K562 (cell line): ENCODE measurements around the gene USP7. TPM values are rescaled to one million over a fixed set of nuclear protein-coding genes. Genes with fewer than 3 reads are reported as not detected.

Source experiments
- ATAC-seq: fragments of 200-7000 bp; cut with Tn5 transposase; 3 replicates; pipeline ENCODE4 v1.9.1; 2020; ENCODE audit warnings: moderate library complexity
- BruUV-seq: library from RNA; stranded (reverse); fragments of 400-500 nt; replicated peaks from 2 replicates; lab custom pipeline; 2021; lab: Mats Ljungman, UMichigan
- CTCF ChIA-PET: fragments of 300-600 bp; formaldehyde crosslinking; extraction: SDS; loops from one replicate; lab custom pipeline; 2021; ENCODE audit warnings: low intra/inter-chr PET ratio; lab: Yijun Ruan, JAX
- POLR2A ChIA-PET: fragments of 300-600, 350-650 bp; sonication (Branson Sonifier 250); formaldehyde crosslinking; extraction: SDS; loops from one replicate; lab custom pipeline; 2021; ENCODE audit warnings: antibody characterized with exemption, inconsistent platforms; lab: Yijun Ruan, JAX
- DNase-seq, 4 experiments: peaks; one replicate each; pipeline versions ENCODE4 v3.0.0 to v3.0.0-alpha.2; 2011 to 2018; ENCODE audit warnings: low spot score in 3 of 4, mixed read lengths in 3 of 4; ENCODE audit errors: extremely low read depth in 1 of 4
- FAIRE-seq: peaks from 2 replicates; lab custom pipeline; 2011; peaks lifted over from hg19 to GRCh38; lab: Jason Lieb, UNC
- H2AFZ ChIP-seq: 2 replicates; pipeline ENCODE4 v1.6.0; 2011; ENCODE audit warnings: low read depth, low read length, control low read depth, inconsistent platforms
- H3K27ac ChIP-seq: fragments of 200-600 bp; 3 replicates; pipeline ENCODE4 v1.8.0; 2011; ENCODE audit warnings: low read depth, mild to moderate bottlenecking, control low read depth, inconsistent platforms, low read length, moderate library complexity, mixed read lengths; ENCODE audit errors: extremely low read depth
- H3K27me3 ChIP-seq, 2 experiments: fragments of 300-600 bp in 1 of 2; 2 replicates in 1 of 2; 3 replicates in 1 of 2; pipeline versions ENCODE4 v1.6.0 to v1.8.0; 2011; ENCODE audit warnings: inconsistent platforms in 2 of 2, low read length in 2 of 2, mild to moderate bottlenecking in 1 of 2, mixed read lengths in 1 of 2, moderate library complexity in 1 of 2; ENCODE audit not compliant: control insufficient read depth in 2 of 2, insufficient read depth in 2 of 2
- H3K36me3 ChIP-seq: fragments of 300-600 bp; 3 replicates; pipeline ENCODE4 v1.8.0; 2011; ENCODE audit warnings: mild to moderate bottlenecking, low read length, inconsistent platforms; ENCODE audit not compliant: control insufficient read depth, insufficient read depth
- H3K4me1 ChIP-seq, 2 experiments: fragments of 200-600 bp in 1 of 2; replicated peaks in 1 of 2; 2 replicates in 1 of 2; 3 replicates in 1 of 2; pipeline versions ENCODE4 v1.5.1 to v1.8.0; 2011; ENCODE audit warnings: inconsistent platforms in 2 of 2, low read length in 2 of 2, mild to moderate bottlenecking in 1 of 2, mixed read lengths in 1 of 2, moderate library complexity in 1 of 2; ENCODE audit not compliant: control insufficient read depth in 2 of 2, insufficient read depth in 2 of 2
- H3K4me2 ChIP-seq: 2 replicates; pipeline ENCODE4 v1.6.1; 2011; ENCODE audit warnings: low read length, control low read depth, inconsistent platforms, mixed read lengths; ENCODE audit not compliant: insufficient read depth
- H3K4me3 ChIP-seq: fragments of 200-600 bp; sonication (generic), shearing (Covaris generic); 2 replicates; pipeline ENCODE4 v1.5.1; 2016; ENCODE audit warnings: control low read depth, inconsistent platforms
- H3K79me2 ChIP-seq: fragments of 200-600 bp; 3 replicates; pipeline ENCODE4 v1.8.0; 2011; ENCODE audit warnings: low read length, inconsistent platforms; ENCODE audit not compliant: control insufficient read depth, insufficient read depth
- H3K9ac ChIP-seq, 2 experiments: 2 replicates each; pipeline versions ENCODE4 v1.6.0 to v1.6.1; 2011; ENCODE audit warnings: low read depth in 2 of 2, low read length in 2 of 2, control low read depth in 1 of 2, inconsistent platforms in 1 of 2, mild to moderate bottlenecking in 1 of 2, mixed read lengths in 1 of 2; ENCODE audit not compliant: insufficient read depth in 1 of 2
- H3K9me1 ChIP-seq: one replicate; pipeline ENCODE4 v1.6.0; 2011; ENCODE audit warnings: inconsistent platforms, mild to moderate bottlenecking, low read length, moderate library complexity; ENCODE audit not compliant: control insufficient read depth, insufficient read depth
- H3K9me3 ChIP-seq: replicated peaks from 2 replicates; pipeline ENCODE4 v1.5.1; 2011; ENCODE audit warnings: low read depth, low read length, inconsistent platforms; ENCODE audit not compliant: control insufficient read depth, insufficient read depth
- H4K20me1 ChIP-seq: replicated peaks from 2 replicates; pipeline ENCODE4 v1.6.1; 2011; ENCODE audit warnings: low read length, inconsistent platforms, mixed read lengths; ENCODE audit not compliant: control insufficient read depth, insufficient read depth
- BRF1 ChIP-seq: IDR thresholded peaks from 3 replicates; pipeline ENCODE4 v1.6.1; 2011; ENCODE audit warnings: borderline replicate concordance, mild to moderate bottlenecking; ENCODE audit not compliant: insufficient read length; ENCODE audit errors: extremely low read depth
- FOXP4 ChIP-seq: sonication (generic); formaldehyde crosslinking; IDR thresholded peaks from 2 replicates; pipeline ENCODE4 v1.8.0; 2022; ENCODE audit warnings: mild to moderate bottlenecking, missing genetic modification reagents, borderline replicate concordance
- HDAC3 ChIP-seq: fragments of 450-650 bp; IDR thresholded peaks from 2 replicates; pipeline ENCODE4 v1.6.1; 2018; ENCODE audit warnings: borderline replicate concordance, mild to moderate bottlenecking, moderate library complexity; ENCODE audit not compliant: partially characterized antibody
- JUND ChIP-seq, 2 experiments: IDR thresholded peaks; 2 replicates in 1 of 2; 3 replicates in 1 of 2; pipeline ENCODE4 v1.6.1; 2011; ENCODE audit warnings: borderline replicate concordance in 2 of 2, low read depth in 2 of 2, low read length in 2 of 2, improper control_type of control experiment in 1 of 2, missing biosample characterization in 1 of 2, missing genetic modification characterization in 1 of 2, missing genetic modification reagents in 1 of 2
- MAZ ChIP-seq, 2 experiments: fragments of 450-650 bp in 1 of 2; sonication (generic) in 1 of 2; formaldehyde crosslinking; IDR thresholded peaks in 1 of 2; conservative IDR thresholded peaks in 1 of 2; 2 replicates each; pipeline versions ENCODE4 v1.4.0 to v1.5.0; 2020; ENCODE audit warnings: mild to moderate bottlenecking in 1 of 2, missing genetic modification reagents in 1 of 2
- PREB ChIP-seq: sonication (generic); formaldehyde crosslinking; IDR thresholded peaks from 2 replicates; pipeline ENCODE4 v1.8.1; 2023; ENCODE audit warnings: mild to moderate bottlenecking, missing genetic modification reagents
- PRMT5 ChIP-seq: sonication (generic); formaldehyde crosslinking; IDR thresholded peaks from 2 replicates; pipeline ENCODE4 v1.5.0; 2020; ENCODE audit warnings: missing genetic modification reagents
- SOX6 ChIP-seq: fragments of 450-650 bp; IDR thresholded peaks from 2 replicates; pipeline ENCODE4 v1.6.1; 2014; ENCODE audit warnings: mild to moderate bottlenecking
- SP2 ChIP-seq: IDR thresholded peaks from 2 replicates; pipeline ENCODE4 v1.6.1; 2011; ENCODE audit warnings: mild to moderate bottlenecking, low read depth, low read length, moderate library complexity; ENCODE audit not compliant: poor library complexity, severe bottlenecking; ENCODE audit errors: extremely low read depth
- SRSF9 ChIP-seq: fragments of 200-400 bp; formaldehyde crosslinking; IDR thresholded peaks from 2 replicates; pipeline ENCODE4 v1.6.1; 2017; ENCODE audit warnings: low read depth, low read length, borderline replicate concordance
- THAP7 ChIP-seq: fragments of 250-450 bp; sonication (Bioruptor Pico); IDR thresholded peaks from 2 replicates; pipeline ENCODE4 v1.5.0; 2021
- ZNF24 ChIP-seq: fragments of 450-650 bp; IDR thresholded peaks from 2 replicates; pipeline ENCODE4 v1.6.1; 2016
- ZNF277 ChIP-seq: fragments of 250-450 bp; sonication (Bioruptor Pico); IDR thresholded peaks from 2 replicates; pipeline ENCODE4 v1.8.0; 2022; ENCODE audit warnings: inconsistent platforms, mild to moderate bottlenecking, moderate library complexity, borderline replicate concordance
- ZNF384 ChIP-seq: IDR thresholded peaks from 2 replicates; pipeline ENCODE4 v1.6.1; 2012; ENCODE audit warnings: low read depth, low read length, improper control_type of control experiment
- ZNF445 ChIP-seq: fragments of 250-450 bp; sonication (Bioruptor Pico); IDR thresholded peaks from 2 replicates; pipeline ENCODE4 v1.4.0; 2020; ENCODE audit warnings: low read depth, mild to moderate bottlenecking, moderate library complexity
- WGBS: fragments of 100-300 bp; shearing (Covaris generic); methylation state at CpG from one replicate; pipeline ENCODE4 v1.1.6; 2016; ENCODE audit warnings: low coverage, mixed read lengths; ENCODE audit not compliant: insufficient coverage; ENCODE audit errors: missing lambda C conversion rate; 5-methylcytosine and 5-hydroxymethylcytosine counted together
- in situ Hi-C: fragments of 300-500 bp; cut with MboI; formaldehyde crosslinking; loops from 4 replicates; pipeline ENCODE4 v1.15.0; 2018; ENCODE audit warnings: inconsistent platforms, mixed read lengths
- intact Hi-C: fragments of 100-400 bp; cut with micrococcal nuclease; formaldehyde crosslinking; loops from 2 replicates; pipeline ENCODE4 v1.14.2; 2022
- polyA plus RNA-seq, 8 experiments: library from polyadenylated mRNA; depleted of rRNA in 4 of 8; stranded (reverse) in 5 of 8; unstranded in 3 of 8; fragments of >200 nt; fragmentation: Nextera tagmentation in 2 of 8; fragmentation: Illumina TruSeq in 1 of 8; extraction: Ambion mirVana in 2 of 8; extraction: Trizol in 1 of 8; gene quantifications; 2 replicates each; pipeline versions ENCODE4 v1.2.1 to v1.2.3, GENCODE V29; 2011 to 2014; ENCODE audit warnings: inconsistent platforms in 1 of 8, missing spikeins in 1 of 8
- total RNA-seq, 7 experiments: library from RNA; depleted of rRNA in 6 of 7; stranded (reverse); fragments of >200 nt in 6 of 7; fragmentation: Illumina TruSeq in 2 of 7; extraction: Trizol in 2 of 7; gene quantifications; 2 replicates each; pipeline versions ENCODE4 v1.2.1 to v1.2.3, GENCODE V29; 2011 to 2021; ENCODE audit warnings: low replicate concordance in 1 of 7

USP7 gene
- total and polyA plus RNA-seq, 9 of the 15 experiments (the other 6 are each of a cell fraction or from before 2014, with no cell fraction given): 17.1 to 145 (median 57.9) TPM

GRCh38 chr16:8943966-8944759 lies 19.5 kb downstream of the USP7 start:
- Histone ChIP-seq H4K20me1 (peaks cover 88% of the 10 kb centered on the region), H3K36me3 (peaks cover under 1% of the 10 kb centered on the region; the same call in 1 of the 3 replicates), H3K27ac (no peak overlapping the region), H3K9ac (no peak overlapping the region), H3K9me1 (peaks cover 18% of the 10 kb centered on the region), H3K4me1 (peaks cover 12 to 15% of the 10 kb centered on the region in 2 experiments; a peak in 4 of 5 replicates), H3K4me2 (no peak overlapping the region), H3K79me2 (peaks cover 99% of the 10 kb centered on the region), H2AFZ (no peak overlapping the region), H3K9me3 (no peaks in the 10 kb centered on the region), H3K27me3 (no peaks in the 10 kb centered on the region), H3K4me3 (no peak overlapping the region)
- ChIA-PET CTCF (no interaction called here), POLR2A (no interaction called here)
- WGBS: 84% methylated on average over 5 of the region's 5 CpGs
- in situ Hi-C loops: no loop called here
- FAIRE-seq (no peak), ATAC-seq (no peak), DNase-seq (no peak)
- BruUV-seq: no TSS peak
- intact Hi-C loops: no loop called here
- TF ChIP-seq ZNF24 (no peak), ZNF445 (no peak), ZNF277 (CRISPR knock-in tag) (no peak), SP2 (no peak), JUND (IDR thresholded peaks at IDR 0.05; ENCODE audit: borderline replicate concordance, low read depth, low read length) (no peak), JUND (tag; IDR thresholded peaks at IDR 0.05; ENCODE audit: borderline replicate concordance, low read depth, low read length) (no peak), BRF1 (no peak), PRMT5 (CRISPR knock-in tag) (no peak), PREB (CRISPR knock-in tag) (no peak), SOX6 (no peak), THAP7 (CRISPR knock-in tag) (no peak), ZNF384 (no peak), FOXP4 (no peak), MAZ (CRISPR knock-in tag; conservative IDR thresholded peaks at IDR 0.05 in 1 of 2, IDR thresholded peaks at IDR 0.05 in 1 of 2) (no peak), SRSF9 (no peak), HDAC3 (no peak)
